Effector CD4-positive, alpha-beta T cell (primary cell): ENCODE data around the gene CA10.

ENCODE experiments used
- DNase-seq: peaks from one replicate; pipeline ENCODE4 v3.0.0-alpha.2; 2020

Gene CA10

GRCh38 chr17:51813140-51813783 is 345.3 kb downstream of the CA10 start:
- no peak for DNase-seq

GRCh38 chr17:51807460-51807859 is 351.1 kb downstream of the CA10 start:
- DNase-seq = no peak

GRCh38 chr17:51805765-51806164 is 352.7 kb downstream of the CA10 start:
- no peak for DNase-seq

DNA sequence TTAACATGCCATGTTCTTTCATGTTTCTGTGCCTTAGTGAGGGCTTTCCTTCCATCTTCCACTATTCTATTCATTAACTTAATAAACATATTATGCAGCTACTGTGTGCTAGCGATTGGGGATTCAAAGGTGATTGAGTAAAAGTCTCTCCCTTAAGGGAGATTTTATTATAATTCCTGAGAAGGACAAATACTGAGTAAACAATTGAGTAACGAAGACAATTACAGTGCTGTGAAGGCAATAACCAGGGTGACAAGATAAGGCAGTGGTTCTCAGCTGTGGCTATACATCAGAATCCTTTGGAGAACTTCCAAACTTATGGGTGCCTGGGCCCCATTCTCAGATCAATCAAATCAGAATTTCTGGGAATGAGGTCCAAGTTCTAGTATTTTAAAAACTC is 353.3 kb downstream of the CA10 start:
- no peak for DNase-seq

DNA sequence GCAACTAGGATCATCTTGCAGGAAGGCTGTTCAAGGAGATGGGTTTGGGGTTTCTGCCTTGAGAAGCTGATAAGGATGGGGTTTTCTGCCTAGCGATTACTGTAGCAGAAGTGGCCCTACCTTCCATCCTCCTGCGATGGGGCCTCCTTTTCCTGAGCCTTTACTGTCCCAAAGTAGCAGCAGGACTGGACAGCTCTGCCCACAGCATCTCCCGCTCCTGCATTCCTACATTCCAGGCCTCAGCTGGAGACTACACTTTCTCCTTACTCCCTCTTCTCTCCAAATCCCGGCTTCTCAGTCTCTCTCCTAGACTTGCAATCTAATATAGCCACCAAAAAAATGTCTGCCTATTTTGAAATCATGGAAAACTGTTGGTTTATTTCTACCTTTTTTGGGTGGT is 355.4 kb downstream of the CA10 start:
- no peak for DNase-seq

DNA sequence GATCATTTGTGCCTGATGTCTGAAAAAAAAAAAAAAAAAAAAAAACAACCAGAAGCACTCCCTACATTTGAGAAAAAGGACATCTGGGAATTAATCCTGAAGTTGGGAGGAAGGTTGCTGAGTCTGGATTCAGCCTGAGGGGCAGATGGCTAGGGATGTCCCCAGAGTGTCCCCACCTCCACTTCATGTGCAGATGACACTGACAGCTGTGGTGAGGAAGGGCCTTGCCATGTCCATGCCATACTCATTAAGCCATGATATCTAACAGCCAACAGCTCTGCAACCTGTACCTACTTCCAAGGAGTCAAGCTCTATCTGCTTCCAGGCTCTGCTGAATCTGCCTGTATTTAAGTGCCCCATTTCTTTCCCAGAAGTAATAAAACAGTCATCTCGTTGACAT is 356.0 kb downstream of the CA10 start:
- no peak for DNase-seq

DNA sequence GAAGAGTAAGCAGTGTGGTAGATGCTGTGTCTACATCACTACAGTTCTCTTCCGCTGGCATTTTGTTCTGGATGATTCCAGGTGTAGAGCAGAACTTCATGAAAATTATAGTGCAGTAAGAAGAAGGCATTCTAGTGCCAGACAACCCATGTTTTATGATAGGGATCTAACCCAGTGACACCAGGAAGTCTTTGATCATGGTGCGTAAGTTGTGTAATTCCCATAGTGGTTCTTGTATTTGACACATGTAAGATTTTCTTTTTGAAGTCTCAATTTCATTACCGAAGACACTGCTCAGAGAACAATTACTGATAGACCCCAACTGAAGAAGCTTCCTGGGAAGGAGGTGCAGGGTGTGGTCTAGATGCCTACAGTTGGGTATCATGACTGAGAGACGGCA is 356.9 kb downstream of the CA10 start:
- no peak for DNase-seq

DNA sequence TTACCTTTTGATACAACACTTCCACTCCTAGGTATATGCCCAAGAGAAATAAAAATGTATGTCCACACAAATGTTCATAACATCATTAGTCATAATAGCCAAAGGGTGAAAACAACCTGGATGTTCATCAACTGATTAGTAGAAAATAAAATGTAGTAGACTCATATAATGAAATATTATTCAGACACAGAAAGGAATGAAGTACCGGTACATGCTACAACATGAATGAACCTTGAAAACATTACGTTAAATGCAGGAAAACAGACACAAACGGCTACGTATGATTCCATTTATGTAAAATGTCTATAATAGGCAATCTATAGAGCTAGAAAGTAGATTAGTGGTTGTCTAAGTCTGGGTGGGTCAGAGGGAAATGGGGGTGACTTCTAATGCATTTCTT is 358.5 kb downstream of the CA10 start:
- no peak for DNase-seq

GRCh38 chr17:51799240-51799639 is 359.3 kb downstream of the CA10 start:
- DNase-seq = no peak

DNA sequence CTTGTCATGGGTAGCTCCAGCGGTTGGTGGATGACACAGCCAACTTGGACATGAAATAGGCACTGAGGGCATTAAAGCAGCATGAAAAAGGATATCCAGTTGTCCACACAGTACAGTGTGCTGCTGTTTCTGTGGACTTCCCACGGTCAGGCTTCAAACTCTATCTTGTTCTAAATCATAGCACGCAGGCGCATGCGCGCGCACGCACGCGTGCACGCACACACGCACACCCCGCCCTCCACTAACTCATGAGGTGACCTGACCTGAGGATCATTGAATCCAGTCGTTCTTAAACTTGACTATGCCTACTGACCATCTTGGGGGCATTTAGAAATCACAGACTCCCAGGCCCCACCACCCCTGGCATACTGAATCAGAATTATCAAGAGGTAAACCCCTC is 361.4 kb downstream of the CA10 start:
- no peak for DNase-seq

DNA sequence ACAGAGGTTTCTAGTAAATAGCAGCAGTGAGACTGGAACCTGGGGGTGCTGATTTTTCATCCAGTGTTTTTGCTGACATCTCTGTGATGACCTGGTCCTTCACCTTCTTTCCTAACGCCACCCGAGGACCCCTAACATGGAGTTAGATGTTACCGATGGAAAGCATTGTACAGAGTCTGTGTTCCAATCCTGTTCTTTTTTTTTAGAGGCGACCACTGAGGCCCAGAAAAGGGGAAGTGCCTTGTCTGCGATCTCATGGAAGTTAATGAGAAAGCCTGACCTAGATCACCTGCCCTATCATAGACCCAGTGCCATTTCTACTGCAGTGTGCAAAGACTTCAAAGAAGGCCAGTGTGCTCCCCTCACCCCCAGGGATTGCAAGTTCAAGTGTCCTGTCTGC is 362.5 kb downstream of the CA10 start:
- DNase-seq = no peak

GRCh38 chr17:51795401-51795800 is 363.1 kb downstream of the CA10 start:
- DNase-seq = no peak

GRCh38 chr17:51794466-51794865 is 364.0 kb downstream of the CA10 start:
- no peak for DNase-seq

DNA sequence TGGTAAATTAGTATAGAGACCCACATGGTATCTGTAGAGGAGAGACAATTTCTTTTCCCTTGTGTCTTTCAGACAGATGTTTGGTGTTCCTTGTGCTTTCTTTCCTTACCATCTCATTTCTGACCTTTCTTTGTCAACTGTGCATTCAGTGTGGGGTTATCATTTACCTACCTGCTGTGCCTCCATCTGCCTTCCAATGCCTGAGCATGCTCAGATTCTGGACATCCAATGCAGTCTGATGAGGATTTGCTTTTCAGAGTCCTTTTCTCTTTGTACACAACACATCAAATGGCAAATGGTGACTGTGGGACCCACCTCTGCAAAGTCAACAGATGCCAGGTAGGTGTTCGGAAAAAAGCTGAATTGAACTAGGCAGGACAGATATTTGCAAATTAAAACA is 364.8 kb downstream of the CA10 start:
- DNase-seq = no peak

DNA sequence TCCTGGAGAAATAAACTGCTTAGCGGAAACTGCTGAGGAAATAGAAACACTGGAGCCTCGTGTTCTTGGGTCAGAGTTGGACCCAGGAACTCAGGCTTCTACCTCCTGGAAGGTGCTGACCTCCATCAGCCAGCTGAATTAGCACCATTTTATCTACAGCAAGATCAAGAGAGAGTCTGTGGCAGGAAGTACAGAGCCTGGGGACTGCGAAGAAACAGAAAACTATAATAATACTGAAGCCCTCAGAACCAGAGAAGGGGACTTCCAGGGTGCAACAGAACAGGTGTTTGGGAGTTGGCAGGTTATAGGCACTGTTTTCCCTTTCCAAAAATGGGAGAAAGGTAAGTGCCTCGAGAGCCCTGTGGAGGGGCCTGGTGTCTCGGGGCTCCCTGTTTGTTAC is 379.7 kb downstream of the CA10 start:
- no peak for DNase-seq

DNA sequence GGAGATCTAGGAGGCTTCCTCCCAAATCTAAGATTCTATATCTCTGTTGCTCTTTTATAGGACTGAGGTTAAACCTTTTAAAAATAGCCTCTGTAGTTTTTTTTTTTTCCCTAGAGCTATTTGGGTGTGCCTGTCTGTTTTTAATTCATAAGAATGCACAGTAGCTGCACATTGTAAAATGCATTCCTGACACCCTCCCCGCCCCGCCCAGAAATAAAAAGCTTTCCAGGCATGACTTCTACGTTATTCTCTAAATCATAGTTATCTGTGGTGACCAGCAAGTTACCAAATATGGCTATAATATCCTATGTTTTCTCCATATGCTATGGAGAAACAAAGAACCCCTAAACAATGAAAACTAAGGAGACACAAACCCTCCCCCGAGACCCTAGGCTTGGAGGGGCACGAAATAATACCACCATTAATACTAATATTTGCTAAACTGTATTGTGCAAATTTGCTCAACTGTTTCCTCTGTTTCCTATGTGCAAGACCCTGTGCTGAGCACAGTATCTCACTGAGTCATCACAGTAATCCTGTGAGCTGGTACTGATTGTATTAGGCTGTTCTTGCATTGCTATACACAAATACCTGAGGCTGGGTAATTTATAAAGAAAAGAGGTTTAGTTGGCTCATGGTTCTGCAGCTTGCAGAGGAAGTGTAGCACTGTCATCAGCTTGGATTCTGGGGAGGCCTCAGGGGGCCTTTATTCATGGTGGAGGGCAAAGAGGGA is 388.3 kb downstream of the CA10 start:
- no peak for DNase-seq

- DNase-seq = no peak
These were observed 389.3 kb downstream of the CA10 start for GRCh38 chr17:51769231-51769630.

GRCh38 chr17:51768706-51769105 is 389.8 kb downstream of the CA10 start:
- DNase-seq = no peak

DNA sequence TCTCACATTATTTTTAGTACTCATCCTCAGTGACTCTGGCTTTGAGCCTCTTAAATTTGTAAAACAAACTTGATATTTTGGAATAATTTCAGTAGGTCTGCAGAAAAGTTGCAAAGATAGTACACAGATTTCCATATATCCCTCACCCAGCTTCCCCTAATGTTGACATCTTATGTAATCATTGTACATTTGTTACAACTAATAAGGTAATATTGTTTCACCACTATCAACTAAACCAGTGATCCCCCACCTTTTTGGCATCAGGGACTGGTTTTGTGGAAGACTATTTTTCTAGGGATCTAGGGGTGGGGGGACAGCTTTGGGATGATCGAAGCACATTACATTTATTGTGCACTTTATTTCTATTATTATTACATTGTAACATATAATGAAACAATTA is 391.2 kb downstream of the CA10 start:
- DNase-seq = no peak

- no peak for DNase-seq
These were observed 393.0 kb downstream of the CA10 start for GRCh38 chr17:51765282-51766135.

GRCh38 chr17:51764387-51764971 is 394.0 kb downstream of the CA10 start:
- DNase-seq = no peak

GRCh38 chr17:51763058-51763457 is 395.5 kb downstream of the CA10 start:
- no peak for DNase-seq

DNA sequence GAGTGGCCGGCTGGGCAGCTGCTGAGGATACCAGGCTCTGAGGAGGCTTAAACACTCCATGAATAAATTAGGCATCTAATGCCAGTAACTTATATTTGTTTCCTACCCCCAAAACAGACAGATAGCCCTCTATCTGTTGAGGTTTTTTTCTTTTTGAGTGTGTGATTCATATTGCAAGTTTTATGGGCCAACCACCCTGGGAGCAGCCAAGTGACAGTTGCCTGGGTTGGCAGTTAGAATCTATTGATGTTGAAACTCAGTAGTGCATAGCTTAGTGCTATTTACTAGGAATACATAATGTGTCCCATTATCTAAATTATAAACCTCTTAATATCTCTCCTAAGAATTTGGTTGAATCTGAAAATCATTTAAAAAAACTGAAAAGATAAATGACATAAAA is 397.4 kb downstream of the CA10 start:
- no peak for DNase-seq

DNA sequence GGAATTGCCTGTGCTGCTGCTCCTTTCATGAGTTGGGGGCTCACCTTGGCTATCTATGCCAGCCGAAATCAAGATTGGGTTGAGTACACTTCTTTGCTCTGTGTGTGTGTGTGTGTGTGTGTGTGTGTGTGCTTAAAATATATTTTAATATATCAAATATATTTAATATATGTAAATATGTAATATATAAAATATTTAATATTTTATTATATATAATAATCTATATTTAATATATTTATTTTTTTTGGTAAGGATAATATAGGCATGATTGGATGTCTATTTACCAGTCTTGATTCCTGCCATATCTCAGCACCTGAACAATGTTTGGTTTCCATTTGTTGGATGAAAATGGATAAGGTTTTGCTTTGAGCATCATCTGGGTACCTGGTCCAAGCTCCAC is 399.3 kb downstream of the CA10 start:
- no peak for DNase-seq
